SK-N-SH treated with all-trans-retinoic acid at 6 μM for 48 hours (cell line): ENCODE measurements around the gene USP6NL.

Experiments
- PATZ1 ChIP-seq: fragments of 250-450 bp; sonication (Bioruptor Pico); IDR thresholded peaks from 2 replicates; pipeline ENCODE4 v1.8.0; 2020; ENCODE audit warnings: mild to moderate bottlenecking, moderate library complexity, borderline replicate concordance
- PPARA ChIP-seq: fragments of 250-450 bp; sonication (Bioruptor Pico); IDR thresholded peaks from 2 replicates; pipeline ENCODE4 v1.5.0; 2020; ENCODE audit warnings: mild to moderate bottlenecking, borderline replicate concordance
- RARB ChIP-seq: fragments of 250-450 bp; sonication (Bioruptor Pico); IDR thresholded peaks from 2 replicates; pipeline ENCODE4 v1.8.0; 2021; ENCODE audit warnings: mild to moderate bottlenecking, moderate library complexity
- ZC3H10 ChIP-seq: fragments of 250-450 bp; sonication (Bioruptor Pico); IDR thresholded peaks from 2 replicates; pipeline ENCODE4 v1.5.1; 2021; ENCODE audit warnings: mild to moderate bottlenecking, moderate library complexity

- TF ChIP-seq RARB (CRISPR knock-in tag): no peak
- TF ChIP-seq ZC3H10 (CRISPR knock-in tag): no peak
- no peak for TF ChIP-seq PATZ1 (CRISPR knock-in tag)
- TF ChIP-seq PPARA (CRISPR knock-in tag): no peak
Measured at GRCh38 chr10:11409357-11409756, 202.1 kb downstream of the USP6NL start.
